Left lung (tissue), 10 donors: Measurements from ENCODE around the gene DLG2. TPM values are rescaled to one million over a fixed set of nuclear protein-coding genes. Genes with fewer than 3 reads are reported as not detected.
"Not testable (repeated sequence)": the region's sequence is repeated elsewhere in the genome, so short reads cannot be mapped to it uniquely, and the experiment has no call there.

Experiments
- ATAC-seq: fragments of 200-7000 bp; cut with Tn5 transposase; one replicate; pipeline ENCODE4 v1.9.1; 2020; ENCODE audit warnings: moderate library complexity
- DNase-seq, 4 donors: peaks; one replicate each; pipeline ENCODE4 v3.0.0-alpha.2; 2013 to 2020
- H3K27ac ChIP-seq, 2 donors: fragments of 200-600 bp; sonication (generic) in 1 of 2; one replicate each; pipeline versions ENCODE4 v1.5.0 to v1.8.0; 2020 to 2021
- H3K27me3 ChIP-seq, 2 donors: fragments of 200-600 bp; sonication (generic) in 1 of 2; one replicate each; pipeline versions ENCODE4 v1.5.0 to v1.8.0; 2020 to 2021
- H3K36me3 ChIP-seq, 2 donors: fragments of 200-600 bp; sonication (generic) in 1 of 2; one replicate each; pipeline versions ENCODE4 v1.5.0 to v1.8.0; 2020 to 2021
- H3K4me1 ChIP-seq, 2 donors: fragments of 200-600 bp; one replicate each; pipeline ENCODE4 v1.8.0; 2021
- H3K4me3 ChIP-seq, 2 donors: fragments of 200-600 bp; sonication (generic) in 1 of 2; one replicate each; pipeline versions ENCODE4 v1.5.0 to v1.8.0; 2020 to 2021; ENCODE audit warnings: mild to moderate bottlenecking in 1 of 2
- H3K9me3 ChIP-seq, 2 donors: fragments of 200-600 bp; sonication (generic) in 1 of 2; one replicate each; pipeline versions ENCODE4 v1.5.0 to v1.8.0; 2020 to 2021
- CTCF ChIP-seq, 2 donors: fragments of 200-600 bp; sonication (generic) in 1 of 2; IDR thresholded peaks; one replicate each; pipeline versions ENCODE4 v1.5.0 to v1.8.0; 2021; ENCODE audit warnings: antibody characterized with exemption in 2 of 2
- intact Hi-C, 2 donors: fragments of 100-400 bp; cut with DNase I; formaldehyde crosslinking; loops; one replicate each; pipeline versions ENCODE4 v1.11.2 to v1.14.2; 2022
- polyA plus RNA-seq, 6 donors: library from polyadenylated mRNA; unstranded; fragments of 120-200 nt; gene quantifications; one replicate each; pipeline ENCODE4 v1.2.1, GENCODE V29; 2013; ENCODE audit not compliant: insufficient read length in 6 of 6
- total RNA-seq, 2 donors: library from RNA; stranded (reverse); fragmentation: NEBNext Ultra II Directional; extraction: Animal tissue kit (Norgen Biotek cat#: 25700); gene quantifications; one replicate each; pipeline ENCODE4 v1.2.1, GENCODE V29; 2021
- donor health status: DM: no; HTN: yes; CAD: no.
- donor health status: DM: no; HTN: no; CAD: no.

The DLG2 gene
- total and polyA plus RNA-seq, 8 donors: 4.5 to 15.0 (median 8.6) TPM

GRCh38 chr11:84788220-84788619 is 838.9 kb downstream of the DLG2 start:
- DNase-seq: no peak
- ATAC-seq: no peak
- Histone ChIP-seq H3K27ac (no peak overlapping the region), H3K9me3 (no peaks in the 10 kb centered on the region), H3K4me3 (no peak overlapping the region), H3K36me3 (no peaks in the 10 kb centered on the region), H3K4me1 (no peaks in the 10 kb centered on the region), H3K27me3 (no peaks in the 10 kb centered on the region)
- no peak for TF ChIP-seq CTCF (IDR thresholded peaks at IDR 0.05)
- intact Hi-C loops: no loop called here

- H3K4me3 ChIP-seq, H3K27me3 ChIP-seq, DNase-seq, H3K36me3 ChIP-seq, intact Hi-C loops, H3K4me1 ChIP-seq, ATAC-seq, H3K27ac ChIP-seq, H3K9me3 ChIP-seq: not testable (repeated sequence)
Measured at GRCh38 chr11:84784158-84784557, 843.0 kb downstream of the DLG2 start.

- peak in 1 of 4 donors; percentile 32 for DNase-seq
- Histone ChIP-seq H3K27me3 (no peaks in the 10 kb centered on the region), H3K4me1 (no peaks in the 10 kb centered on the region), H3K9me3 (no peaks in the 10 kb centered on the region), H3K27ac (no peak overlapping the region), H3K4me3 (no peak overlapping the region), H3K36me3 (no peaks in the 10 kb centered on the region)
- peak; percentile 6 to 29 for TF ChIP-seq CTCF (IDR thresholded peaks at IDR 0.05)
- peak; percentile 64 for ATAC-seq
- intact Hi-C loops: no loop called here
Measured at GRCh38 chr11:84780689-84781293, 846.4 kb downstream of the DLG2 start.

- intact Hi-C loops: no loop called here
- no peak overlapping the region for H3K4me3 ChIP-seq
Measured at GRCh38 chr11:84775503-84775902, 851.6 kb downstream of the DLG2 start.

GRCh38 chr11:84763931-84764330 is 863.2 kb downstream of the DLG2 start:
- Histone ChIP-seq H3K4me1 (no peaks in the 10 kb centered on the region), H3K27ac (no peak overlapping the region), H3K36me3 (no peaks in the 10 kb centered on the region), H3K9me3 (peaks cover 0 to 5% of the 10 kb centered on the region in 2 donors), H3K4me3 (no peak overlapping the region), H3K27me3 (no peaks in the 10 kb centered on the region)
- TF ChIP-seq CTCF (IDR thresholded peaks at IDR 0.05): no peak
- ATAC-seq: no peak
- no peak for DNase-seq
- intact Hi-C loops: no loop called here

More at GRCh38 chr11:84775503-84775902, 851.6 kb downstream of the DLG2 start:
- no peaks in the 10 kb centered on the region for H3K36me3 ChIP-seq
- H3K4me1 ChIP-seq: no peaks in the 10 kb centered on the region
- H3K9me3 ChIP-seq: peaks cover 0 to 28% of the 10 kb centered on the region in 2 donors
- DNase-seq (no peak), ATAC-seq (no peak)
- no peak overlapping the region for H3K27ac ChIP-seq
- TF ChIP-seq CTCF (IDR thresholded peaks at IDR 0.05): no peak
- no peaks in the 10 kb centered on the region for H3K27me3 ChIP-seq

GRCh38 chr11:84757711-84758110 is 869.4 kb downstream of the DLG2 start:
- H3K27ac ChIP-seq: no peak overlapping the region
- H3K4me1 ChIP-seq: no peaks in the 10 kb centered on the region
- H3K36me3 ChIP-seq: no peaks in the 10 kb centered on the region
- TF ChIP-seq CTCF (IDR thresholded peaks at IDR 0.05): no peak
- no peak overlapping the region for H3K4me3 ChIP-seq
- no peaks in the 10 kb centered on the region for H3K27me3 ChIP-seq
- H3K9me3 ChIP-seq: no peaks in the 10 kb centered on the region
- ATAC-seq (no peak), DNase-seq (no peak)
- intact Hi-C loops: no loop called here
